GM21619 (cell line): ENCODE results near the gene MYCL.

Experiments used
- ATAC-seq: cut with Tn5 transposase; IDR thresholded peaks from one replicate; pipeline ENCODE4 v1.9.1; 2021; ENCODE audit not compliant: unreplicated experiment

The MYCL gene

GRCh38 chr1:39901714-39902459, at the start of gene MYCL:
Gene MYCL (minus strand): TSS chr1:39901917. CDS start chr1:39901434, 483 bp downstream.
- ATAC-seq: peak; percentile 71

- ATAC-seq: no peak
Observed at GRCh38 chr1:39949891-39950290, 48.2 kb upstream of the MYCL start.

- no peak for ATAC-seq
Observed at GRCh38 chr1:39947260-39947659, 45.5 kb upstream of the MYCL start.

- no peak for ATAC-seq
Observed at GRCh38 chr1:39946216-39946615, 44.5 kb upstream of the MYCL start.

GRCh38 chr1:39944410-39945112, 42.8 kb upstream of the MYCL start:
- ATAC-seq: no peak

- no peak for ATAC-seq
Observed at GRCh38 chr1:39943471-39944290, 42.0 kb upstream of the MYCL start.

- no peak for ATAC-seq
Observed at GRCh38 chr1:39940980-39941871, 39.5 kb upstream of the MYCL start.

GRCh38 chr1:39940253-39940652, 38.5 kb upstream of the MYCL start:
- ATAC-seq: no peak

GRCh38 chr1:39938856-39939255, 37.1 kb upstream of the MYCL start:
- ATAC-seq: no peak

GRCh38 chr1:39936724-39937491, 35.2 kb upstream of the MYCL start:
- ATAC-seq: no peak

- ATAC-seq: no peak
Observed at GRCh38 chr1:39933956-39934941, 32.5 kb upstream of the MYCL start.

GRCh38 chr1:39928809-39929587, 27.3 kb upstream of the MYCL start:
- no peak for ATAC-seq

- no peak for ATAC-seq
Observed at GRCh38 chr1:39927538-39927937, 25.8 kb upstream of the MYCL start.

- no peak for ATAC-seq
Observed at GRCh38 chr1:39926820-39927219, 25.1 kb upstream of the MYCL start.

GRCh38 chr1:39926343-39926793, 24.7 kb upstream of the MYCL start:
- ATAC-seq: no peak

GRCh38 chr1:39925721-39926342, 24.1 kb upstream of the MYCL start:
- ATAC-seq: no peak

- no peak for ATAC-seq
Observed at GRCh38 chr1:39922251-39922688, 20.6 kb upstream of the MYCL start.
